ENCODE results near the gene TMEM150B. TPM values are rescaled to one million over a fixed set of nuclear protein-coding genes. Genes with fewer than 3 reads are reported as not detected.

TMEM150B gene
- polyA plus RNA-seq, 2 of the 4 experiments (the other 2 are of a cell fraction) = 0.26 to 0.39 TPM

DNA sequence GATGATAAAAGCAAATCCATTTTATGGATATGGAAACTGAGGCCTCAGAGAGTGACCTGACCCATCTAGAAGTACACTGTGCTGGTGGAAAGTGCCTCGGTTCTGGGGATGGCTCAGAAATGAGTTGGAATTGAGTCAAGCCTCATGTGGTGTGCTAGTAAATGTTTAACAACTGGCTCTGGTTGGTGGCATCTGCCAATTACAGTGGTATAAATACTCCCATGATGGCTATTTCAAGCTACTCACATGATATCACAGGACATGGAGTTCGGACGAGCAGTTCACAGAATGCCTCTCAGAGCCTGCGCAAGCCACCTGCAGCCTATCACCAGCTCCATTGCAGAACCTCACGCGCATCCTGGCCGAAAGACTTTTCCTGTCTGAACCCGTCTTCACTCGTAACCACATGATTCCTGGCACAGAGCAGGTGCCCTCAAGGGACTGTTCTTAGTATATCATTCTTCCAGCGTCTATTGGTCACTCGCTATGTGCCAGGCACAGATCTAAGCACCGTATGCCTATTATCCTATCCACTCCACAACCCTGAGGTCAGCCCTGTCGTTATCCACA is 9.1 kb downstream of the TMEM150B start:
- Histone ChIP-seq H3K4me1 (no peaks in the 10 kb centered on the region), H3K27ac (no peak overlapping the region), H3K9me3 (no peaks in the 10 kb centered on the region), H3K4me3 (no peak overlapping the region), H3K4me2 (no peak overlapping the region)
- TF ChIP-seq, protein P1, sequence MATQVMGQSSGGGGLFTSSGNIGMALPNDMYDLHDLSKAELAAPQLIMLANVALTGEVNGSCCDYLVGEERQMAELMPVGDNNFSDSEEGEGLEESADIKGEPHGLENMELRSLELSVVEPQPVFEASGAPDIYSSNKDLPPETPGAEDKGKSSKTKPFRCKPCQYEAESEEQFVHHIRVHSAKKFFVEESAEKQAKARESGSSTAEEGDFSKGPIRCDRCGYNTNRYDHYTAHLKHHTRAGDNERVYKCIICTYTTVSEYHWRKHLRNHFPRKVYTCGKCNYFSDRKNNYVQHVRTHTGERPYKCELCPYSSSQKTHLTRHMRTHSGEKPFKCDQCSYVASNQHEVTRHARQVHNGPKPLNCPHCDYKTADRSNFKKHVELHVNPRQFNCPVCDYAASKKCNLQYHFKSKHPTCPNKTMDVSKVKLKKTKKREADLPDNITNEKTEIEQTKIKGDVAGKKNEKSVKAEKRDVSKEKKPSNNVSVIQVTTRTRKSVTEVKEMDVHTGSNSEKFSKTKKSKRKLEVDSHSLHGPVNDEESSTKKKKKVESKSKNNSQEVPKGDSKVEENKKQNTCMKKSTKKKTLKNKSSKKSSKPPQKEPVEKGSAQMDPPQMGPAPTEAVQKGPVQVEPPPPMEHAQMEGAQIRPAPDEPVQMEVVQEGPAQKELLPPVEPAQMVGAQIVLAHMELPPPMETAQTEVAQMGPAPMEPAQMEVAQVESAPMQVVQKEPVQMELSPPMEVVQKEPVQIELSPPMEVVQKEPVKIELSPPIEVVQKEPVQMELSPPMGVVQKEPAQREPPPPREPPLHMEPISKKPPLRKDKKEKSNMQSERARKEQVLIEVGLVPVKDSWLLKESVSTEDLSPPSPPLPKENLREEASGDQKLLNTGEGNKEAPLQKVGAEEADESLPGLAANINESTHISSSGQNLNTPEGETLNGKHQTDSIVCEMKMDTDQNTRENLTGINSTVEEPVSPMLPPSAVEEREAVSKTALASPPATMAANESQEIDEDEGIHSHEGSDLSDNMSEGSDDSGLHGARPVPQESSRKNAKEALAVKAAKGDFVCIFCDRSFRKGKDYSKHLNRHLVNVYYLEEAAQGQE (IDR thresholded peaks at IDR 0.05) = no peak
- TF ChIP-seq KDM5A (IDR thresholded peaks at IDR 0.05) (no peak), ZNF302 (CRISPR knock-in tag; IDR thresholded peaks at IDR 0.05) (no peak)
- POLR2A ChIA-PET = no interaction called here
- CTCF ChIA-PET = interaction anchor here (0.7 to 21.1 kb wide), 5 partner anchors 9 to 102 kb away, joined by 3 to 306 read pairs (median 4); partner anchors contain the start of genes KMT5C and TMEM150B
- DNase-seq (ENCODE audit: low read depth in 1 of 2, low spot score in 1 of 2) = no peak
- ATAC-seq = no peak
- FAIRE-seq = no peak
- WGBS (ENCODE audit: missing lambda C conversion rate) = 83% methylated on average over 13 of the region's 13 CpGs

- Histone ChIP-seq H3K9me3 (no peaks in the 10 kb centered on the region), H3K4me3 (no peak overlapping the region), H3K4me2 (no peak overlapping the region), H3K27ac (no peak overlapping the region), H3K4me1 (no peaks in the 10 kb centered on the region)
- DNase-seq (ENCODE audit: low read depth in 1 of 2, low spot score in 1 of 2) (no peak), FAIRE-seq (no peak), ATAC-seq (peak in 1 of 2 experiments; percentile 12; a peak in 1 of 6 replicates)
- ChIA-PET CTCF (interaction anchor here (0.7 to 21.1 kb wide), 4 partner anchors 11 to 104 kb away, joined by 3 to 306 read pairs (median 10); no protein-coding TSS in a partner anchor), POLR2A (interaction anchor here (2.3 kb wide), 1 partner anchor 93 kb away, joined by 6 read pairs; the partner anchor contains the start of gene UBE2S)
- TF ChIP-seq FOSB (CRISPR knock-in tag; IDR thresholded peaks at IDR 0.05) (no peak), HEYL (CRISPR knock-in tag; IDR thresholded peaks at IDR 0.05) (no peak), CHD4 (IDR thresholded peaks at IDR 0.05; ENCODE audit: borderline replicate concordance) (no peak), ELK1 (IDR thresholded peaks at IDR 0.05; ENCODE audit: low read depth, low read length) (no peak), HES2 (IDR thresholded peaks at IDR 0.05) (no peak), HMGXB4 (CRISPR knock-in tag; IDR thresholded peaks at IDR 0.05; ENCODE audit: borderline replicate concordance) (no peak), POLR2A (IDR thresholded peaks at IDR 0.05; ENCODE audit: low read length) (no peak), JUNB (IDR thresholded peaks at IDR 0.05) (no peak), ESRRA (IDR thresholded peaks at IDR 0.05; ENCODE audit: borderline replicate concordance, low read length) (no peak), ZC3H11A (IDR thresholded peaks at IDR 0.05) (no peak), TFCP2L1 (CRISPR knock-in tag; IDR thresholded peaks at IDR 0.05) (no peak)
- TF ChIP-seq, protein P1 (IDR thresholded peaks at IDR 0.05) = no peak
- 73% methylated on average over 8 of the region's 8 CpGs for WGBS (ENCODE audit: missing lambda C conversion rate)
Measured at GRCh38 chr19:55314396-55314795, 10.7 kb downstream of the TMEM150B start.

Data from A549 (cell line).